Activated B cell treated with CpG ODN at 0.5 μM for 24 hours (primary cell): ENCODE measurements around the gene ERO1B. TPM values are rescaled to one million over a fixed set of nuclear protein-coding genes. Genes with fewer than 3 reads are reported as not detected.
"Not testable (repeated sequence)": the region's sequence is repeated elsewhere in the genome, so short reads cannot be mapped to it uniquely, and the experiment has no call there.

Source experiments
- ATAC-seq: fragments of 200-7000 bp; cut with Tn5 transposase; one replicate; pipeline ENCODE4 v1.10.0; 2021; ENCODE audit warnings: low read depth, mild to moderate bottlenecking, moderate library complexity
- CTCF ChIA-PET: fragments of 350-600 bp; sonication (Branson Sonifier 250); formaldehyde crosslinking; loops from one replicate; lab custom pipeline; 2021; ENCODE audit warnings: antibody characterized with exemption; lab: Charles Lee
- POLR2A ChIA-PET: fragments of 350-600 bp; sonication (Branson Sonifier 250); formaldehyde crosslinking; loops from one replicate; lab custom pipeline; 2021; ENCODE audit warnings: antibody characterized with exemption; lab: Charles Lee
- DNase-seq: peaks from one replicate; pipeline ENCODE4 v3.0.0; 2022
- H3K27ac Mint-ChIP-seq: one replicate; pipeline ENCODE4 v1.8.0; 2020; ENCODE audit warnings: mixed read lengths
- H3K27me3 Mint-ChIP-seq: one replicate; pipeline ENCODE4 v1.8.0; 2021; ENCODE audit warnings: mixed read lengths
- H3K36me3 Mint-ChIP-seq: one replicate; pipeline ENCODE4 v1.8.0; 2021; ENCODE audit warnings: low read depth, mixed read lengths
- H3K4me1 Mint-ChIP-seq: one replicate; pipeline ENCODE4 v1.8.0; 2021; ENCODE audit warnings: mixed read lengths
- H3K4me3 Mint-ChIP-seq: one replicate; pipeline ENCODE4 v1.8.0; 2020; ENCODE audit warnings: mild to moderate bottlenecking, mixed read lengths
- H3K9me3 Mint-ChIP-seq: one replicate; pipeline ENCODE4 v1.8.0; 2020; ENCODE audit warnings: mixed read lengths
- CTCF ChIP-seq: fragments of 200-600 bp; IDR thresholded peaks from one replicate; pipeline ENCODE4 v1.8.0; 2022; ENCODE audit warnings: antibody characterized with exemption, mild to moderate bottlenecking
- intact Hi-C: fragments of 100-400 bp; cut with micrococcal nuclease; formaldehyde crosslinking; loops from one replicate; pipeline ENCODE4 v1.15.1; 2024
- total RNA-seq: library from RNA; stranded (reverse); gene quantifications from 2 replicates; pipeline ENCODE4 v1.2.3, GENCODE V29; 2022

The ERO1B gene
- total RNA-seq, 1 donor from 2014 or later: 17.5 TPM

- H3K4me1 Mint-ChIP-seq: no peaks in the 10 kb centered on the region
- H3K36me3 Mint-ChIP-seq: peaks cover 70% of the 10 kb centered on the region
- ATAC-seq (no peak), DNase-seq (no peak)
- no peak overlapping the region for H3K27ac Mint-ChIP-seq
- H3K9me3 Mint-ChIP-seq: peaks cover 32% of the 10 kb centered on the region
- ChIA-PET CTCF (no interaction called here), POLR2A (no interaction called here)
- no peak for TF ChIP-seq CTCF
- no peaks in the 10 kb centered on the region for H3K27me3 Mint-ChIP-seq
- H3K4me3 Mint-ChIP-seq: no peak overlapping the region
- intact Hi-C loops: no loop called here
Observed at GRCh38 chr1:236204656-236205055, 77.1 kb downstream of the ERO1B start.

- no peak for TF ChIP-seq CTCF
- ChIA-PET POLR2A (no interaction called here), CTCF (no interaction called here)
- no peak for ATAC-seq
- H3K36me3 Mint-ChIP-seq: peaks cover 74% of the 10 kb centered on the region
- no peak overlapping the region for H3K4me3 Mint-ChIP-seq
- H3K27ac Mint-ChIP-seq: no peak overlapping the region
- no peak for DNase-seq
- intact Hi-C loops: no loop called here
- H3K4me1 Mint-ChIP-seq: no peaks in the 10 kb centered on the region
- H3K9me3 Mint-ChIP-seq: peaks cover 37% of the 10 kb centered on the region
- H3K27me3 Mint-ChIP-seq: no peaks in the 10 kb centered on the region
Observed at GRCh38 chr1:236204039-236204438, 77.7 kb downstream of the ERO1B start.

- Mint-ChIP-seq H3K9me3 (peaks cover 53% of the 10 kb centered on the region), H3K36me3 (peaks cover 77% of the 10 kb centered on the region), H3K4me3 (no peak overlapping the region), H3K27ac (no peak overlapping the region), H3K27me3 (no peaks in the 10 kb centered on the region), H3K4me1 (no peaks in the 10 kb centered on the region)
- ATAC-seq (no peak), DNase-seq (no peak)
- intact Hi-C loops: no loop called here
- TF ChIP-seq CTCF: no peak
- CTCF ChIA-PET: no interaction called here
- POLR2A ChIA-PET: no interaction called here
Observed at GRCh38 chr1:236201786-236202185, 80.0 kb downstream of the ERO1B start.

GRCh38 chr1:236200925-236201324, 80.8 kb downstream of the ERO1B start:
- Mint-ChIP-seq H3K27me3 (no peaks in the 10 kb centered on the region), H3K4me1 (no peaks in the 10 kb centered on the region), H3K36me3 (peaks cover 75% of the 10 kb centered on the region), H3K27ac (no peak overlapping the region), H3K4me3 (no peak overlapping the region), H3K9me3 (peaks cover 57% of the 10 kb centered on the region)
- intact Hi-C loops: no loop called here
- no peak for ATAC-seq
- TF ChIP-seq CTCF: no peak
- ChIA-PET POLR2A (no interaction called here), CTCF (no interaction called here)
- DNase-seq: no peak

- intact Hi-C loops: no loop called here
- DNase-seq (no peak), ATAC-seq (no peak)
- ChIA-PET POLR2A (no interaction called here), CTCF (no interaction called here)
- Mint-ChIP-seq H3K4me3 (no peak overlapping the region), H3K4me1 (peaks cover 3% of the 10 kb centered on the region), H3K9me3 (peaks cover 38% of the 10 kb centered on the region), H3K27ac (no peak overlapping the region), H3K36me3 (peaks cover 63% of the 10 kb centered on the region), H3K27me3 (no peaks in the 10 kb centered on the region)
- TF ChIP-seq CTCF: no peak
Observed at GRCh38 chr1:236193184-236193583, 88.6 kb downstream of the ERO1B start.

- POLR2A ChIA-PET, CTCF ChIA-PET, H3K27ac Mint-ChIP-seq, intact Hi-C loops, H3K27me3 Mint-ChIP-seq, DNase-seq, ATAC-seq, H3K4me1 Mint-ChIP-seq, H3K4me3 Mint-ChIP-seq: not testable (repeated sequence)
- peaks cover 42% of the 10 kb centered on the region for H3K36me3 Mint-ChIP-seq
- peaks cover 14% of the 10 kb centered on the region for H3K9me3 Mint-ChIP-seq
Observed at GRCh38 chr1:236188084-236188483, 93.7 kb downstream of the ERO1B start.

- H3K27me3 Mint-ChIP-seq, CTCF ChIA-PET, intact Hi-C loops, ATAC-seq, H3K27ac Mint-ChIP-seq, H3K4me1 Mint-ChIP-seq, POLR2A ChIA-PET, H3K4me3 Mint-ChIP-seq, DNase-seq: not testable (repeated sequence)
- H3K9me3 Mint-ChIP-seq: peaks cover 14% of the 10 kb centered on the region
- peaks cover 39% of the 10 kb centered on the region for H3K36me3 Mint-ChIP-seq
Observed at GRCh38 chr1:236186471-236186870, 95.3 kb downstream of the ERO1B start.
